AG04449 (cell line): ENCODE data around the gene SLC28A1.

Experiments
- CTCF ChIA-PET: fragments of 350-600 bp; formaldehyde crosslinking; extraction: SDS; loops from one replicate; lab custom pipeline; 2021; ENCODE audit warnings: antibody characterized with exemption; lab: Yijun Ruan, JAX
- POLR2A ChIA-PET: fragments of 400-600, 350-600 bp; formaldehyde crosslinking; extraction: SDS; loops from one replicate; lab custom pipeline; 2020; ENCODE audit warnings: antibody characterized with exemption, inconsistent platforms; lab: Yijun Ruan, JAX
- DNase-seq: peaks from one replicate; pipeline ENCODE4 v3.0.0-alpha.2; 2010; ENCODE audit warnings: low read depth, low spot score
- H3K4me3 ChIP-seq: 2 replicates; pipeline ENCODE4 v1.5.1; 2011; ENCODE audit warnings: low read depth, mild to moderate bottlenecking, control low read depth, low read length
- CTCF ChIP-seq: IDR thresholded peaks from one replicate; pipeline ENCODE4 v1.5.1; 2011; ENCODE audit warnings: mild to moderate bottlenecking, moderate library complexity, low read length, control low read depth, inconsistent platforms; ENCODE audit not compliant: insufficient read depth; ENCODE audit errors: missing control alignments

The SLC28A1 gene

DNA sequence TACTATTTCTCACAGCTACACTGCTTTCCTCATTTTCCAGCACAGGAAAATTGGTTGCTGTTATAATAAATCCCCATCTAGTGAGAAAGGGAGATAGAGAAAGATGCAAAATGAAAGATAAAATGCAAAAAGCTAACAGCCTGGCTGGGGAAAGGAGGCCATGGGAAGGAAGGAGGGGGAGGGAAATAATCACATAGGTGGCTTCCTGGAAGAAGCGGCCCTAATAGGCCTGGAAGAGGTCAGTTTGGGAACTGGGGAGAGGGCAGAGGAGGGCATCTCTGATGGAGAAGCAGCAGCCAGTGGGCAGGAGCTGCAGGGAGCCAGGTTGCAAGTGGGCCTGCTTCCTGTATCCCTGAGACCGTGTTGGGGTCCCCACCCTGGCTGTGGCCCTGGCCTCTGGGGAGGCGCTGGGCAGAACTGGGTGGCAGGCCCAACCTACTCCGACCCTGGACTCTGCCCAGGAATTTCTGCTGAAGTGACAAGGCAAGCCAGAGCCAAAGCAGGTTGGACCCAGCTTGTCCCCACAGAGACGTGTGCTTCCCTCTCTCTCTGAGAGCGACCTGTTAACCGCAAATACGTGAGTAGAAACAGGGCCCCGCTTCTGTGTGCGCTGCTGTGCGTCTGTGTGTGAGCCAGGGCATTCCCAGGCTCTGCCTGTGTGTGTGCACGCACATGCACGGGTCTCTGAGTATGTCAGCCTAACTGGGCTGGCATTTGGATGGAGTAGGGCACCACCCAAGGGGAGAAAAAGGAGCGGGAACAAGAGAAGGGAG is 1.9 kb downstream of the SLC28A1 start:
- H3K4me3 ChIP-seq, result no peak overlapping the region
- DNase-seq, result no peak
- POLR2A ChIA-PET, result no interaction called here
- no peak for TF ChIP-seq CTCF
- CTCF ChIA-PET, result interaction anchor here (0.9 to 1.9 kb wide), 3 partner anchors 10 to 22 kb away, joined by 3 to 7 read pairs (median 3); no protein-coding TSS in a partner anchor

GRCh38 chr15:84886984-84887299 is 2.5 kb downstream of the SLC28A1 start:
- POLR2A ChIA-PET, result no interaction called here
- TF ChIP-seq CTCF, result no peak
- no peak for DNase-seq
- no peak overlapping the region for H3K4me3 ChIP-seq
- CTCF ChIA-PET, result interaction anchor here (0.9 to 1.9 kb wide), 4 partner anchors 9 to 23 kb away, joined by 3 to 7 read pairs (median 3); no protein-coding TSS in a partner anchor

- CTCF ChIA-PET, result interaction anchor here (1.0 to 1.9 kb wide), 2 partner anchors 10 to 11 kb away, joined by 3 to 7 read pairs; no protein-coding TSS in a partner anchor
- TF ChIP-seq CTCF, result no peak
- POLR2A ChIA-PET, result no interaction called here
- DNase-seq, result no peak
- H3K4me3 ChIP-seq, result no peak overlapping the region
These were observed 3.5 kb downstream of the SLC28A1 start for GRCh38 chr15:84887938-84888337.

GRCh38 chr15:84888639-84889038 is 4.2 kb downstream of the SLC28A1 start:
- ChIA-PET CTCF (no interaction called here), POLR2A (no interaction called here)
- no peak overlapping the region for H3K4me3 ChIP-seq
- no peak for DNase-seq
- TF ChIP-seq CTCF, result no peak

DNA sequence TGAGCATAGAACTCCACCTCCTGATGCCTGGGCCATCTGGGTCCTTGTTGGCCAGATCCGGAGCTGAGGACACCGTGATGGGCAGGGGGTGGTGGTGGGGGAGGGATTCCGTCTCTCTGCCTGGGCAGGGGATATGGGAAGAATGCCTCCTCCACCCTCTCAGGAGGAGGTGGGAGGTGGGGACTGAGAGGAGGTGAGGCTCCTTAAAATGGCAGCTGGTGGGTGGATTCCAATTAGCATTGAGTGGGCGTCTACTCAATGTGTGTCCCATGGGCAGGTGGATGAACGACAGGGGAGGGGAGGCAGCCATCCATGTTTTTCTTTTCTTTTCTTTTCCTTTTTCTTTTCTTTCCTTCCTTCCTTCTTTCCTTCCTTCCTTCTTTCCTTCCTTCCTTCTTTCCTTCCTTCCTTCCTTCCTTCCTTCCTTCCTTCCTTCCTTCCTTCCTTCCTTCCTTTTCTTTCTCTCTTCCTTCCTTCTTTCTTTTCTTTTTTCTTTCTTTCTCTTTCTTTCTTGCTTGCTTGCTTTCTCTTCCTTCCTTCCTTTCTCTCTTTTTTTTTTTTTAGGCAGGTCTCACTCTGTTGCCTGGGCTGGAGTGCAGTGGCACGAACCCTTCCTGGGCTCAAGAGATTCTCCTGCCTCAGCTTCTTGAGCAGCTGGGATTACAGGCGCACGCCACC is 5.0 kb downstream of the SLC28A1 start:
- ChIA-PET POLR2A (no interaction called here), CTCF (no interaction called here)
- DNase-seq, result no peak
- TF ChIP-seq CTCF, result no peak
- no peak overlapping the region for H3K4me3 ChIP-seq

GRCh38 chr15:84889991-84890669 is 5.7 kb downstream of the SLC28A1 start:
- no peak for TF ChIP-seq CTCF
- POLR2A ChIA-PET, result no interaction called here
- H3K4me3 ChIP-seq, result no peak overlapping the region
- DNase-seq, result no peak
- CTCF ChIA-PET, result interaction anchor here (2.2 kb wide), 1 partner anchor 12 kb away, joined by 9 read pairs; no protein-coding TSS in a partner anchor
